GM21723 (cell line): ENCODE data around the gene PANX1.
"Not testable (repeated sequence)": the region's sequence is repeated elsewhere in the genome, so short reads cannot be mapped to it uniquely, and the experiment has no call there.

Source experiments
- ATAC-seq: cut with Tn5 transposase; IDR thresholded peaks from one replicate; pipeline ENCODE4 v1.9.1; 2021; ENCODE audit warnings: mild to moderate bottlenecking, moderate library complexity; ENCODE audit not compliant: unreplicated experiment

The PANX1 gene

GRCh38 chr11:94128746-94129511, at the start of gene PANX1:
PANX1 (plus strand) TSS chr11:94128841; CDS start chr11:94129313, 472 bp downstream.
- peak; percentile 87 for ATAC-seq

DNA sequence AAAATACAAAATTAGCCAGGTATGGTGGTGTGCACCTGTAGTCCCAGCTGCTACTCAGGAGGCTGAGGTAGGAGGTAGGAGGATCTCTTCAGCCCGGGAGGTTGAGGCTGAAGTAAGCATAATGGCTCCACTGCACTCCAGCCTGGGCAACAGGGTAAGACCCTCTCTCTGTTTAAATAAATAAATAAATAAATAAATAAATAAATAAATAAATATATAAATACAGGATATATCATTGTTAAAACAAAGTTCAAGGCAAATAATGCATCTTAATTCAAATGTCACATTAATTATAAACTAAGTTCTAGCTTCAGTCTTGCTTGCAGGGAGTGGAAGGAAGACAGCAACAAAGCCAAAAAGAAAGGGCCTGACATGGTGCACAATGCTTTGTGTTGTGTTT, 44.5 kb upstream of the PANX1 start:
- no peak for ATAC-seq

GRCh38 chr11:94088906-94089305, 39.7 kb upstream of the PANX1 start:
- no peak for ATAC-seq

GRCh38 chr11:94089341-94089740, 39.3 kb upstream of the PANX1 start:
- ATAC-seq = no peak

- ATAC-seq = no peak
Observed at GRCh38 chr11:94090401-94090800, 38.2 kb upstream of the PANX1 start.

GRCh38 chr11:94091091-94091490, 37.5 kb upstream of the PANX1 start:
- ATAC-seq = no peak

DNA sequence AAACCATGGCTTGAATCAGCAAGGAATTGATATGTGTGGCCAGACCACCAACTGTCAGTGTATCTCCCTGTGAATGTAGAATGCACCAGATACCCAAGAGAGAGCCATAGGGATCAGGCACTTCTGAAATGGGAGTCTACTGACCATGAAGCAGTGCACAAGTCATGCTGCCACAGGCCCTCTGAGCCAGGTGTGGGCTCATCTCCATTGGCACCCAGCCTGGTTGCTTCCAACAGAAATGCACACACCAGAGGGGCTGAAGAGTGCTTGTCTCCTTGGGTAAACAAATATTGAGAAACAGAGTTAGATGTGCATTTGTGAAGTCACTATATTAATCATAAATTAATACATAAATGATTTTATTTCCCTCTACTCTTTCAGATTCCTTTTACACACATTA, 28.4 kb upstream of the PANX1 start:
- ATAC-seq = no peak

- no peak for ATAC-seq
Observed at GRCh38 chr11:94103471-94103870, 25.2 kb upstream of the PANX1 start.

GRCh38 chr11:94104734-94105133, 23.9 kb upstream of the PANX1 start:
- ATAC-seq = no peak

GRCh38 chr11:94106716-94107115, 21.9 kb upstream of the PANX1 start:
- ATAC-seq = no peak

DNA sequence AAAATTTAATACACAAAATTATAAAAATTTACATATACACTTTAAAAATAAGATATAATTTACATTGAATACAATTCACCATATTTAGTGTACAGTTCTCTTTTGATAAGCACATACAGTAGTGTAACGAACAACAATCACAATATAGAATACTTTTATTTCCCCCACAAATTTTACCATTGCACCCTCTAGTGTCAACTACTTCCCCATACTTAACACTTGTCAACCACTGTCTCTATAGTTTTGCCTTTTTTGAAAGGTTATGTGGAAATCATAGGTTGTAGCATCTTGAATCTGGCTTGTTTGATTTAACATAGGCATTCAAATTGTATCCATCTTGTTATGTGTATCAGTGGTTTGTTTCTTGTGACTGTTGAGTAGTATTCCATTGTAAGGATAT, 21.3 kb upstream of the PANX1 start:
- ATAC-seq = no peak

GRCh38 chr11:94111241-94111640, 17.4 kb upstream of the PANX1 start:
- ATAC-seq = no peak

- no peak for ATAC-seq
Observed at GRCh38 chr11:94111660-94112059, 17.0 kb upstream of the PANX1 start.

- no peak for ATAC-seq
Observed at GRCh38 chr11:94112206-94112953, 16.3 kb upstream of the PANX1 start.

DNA sequence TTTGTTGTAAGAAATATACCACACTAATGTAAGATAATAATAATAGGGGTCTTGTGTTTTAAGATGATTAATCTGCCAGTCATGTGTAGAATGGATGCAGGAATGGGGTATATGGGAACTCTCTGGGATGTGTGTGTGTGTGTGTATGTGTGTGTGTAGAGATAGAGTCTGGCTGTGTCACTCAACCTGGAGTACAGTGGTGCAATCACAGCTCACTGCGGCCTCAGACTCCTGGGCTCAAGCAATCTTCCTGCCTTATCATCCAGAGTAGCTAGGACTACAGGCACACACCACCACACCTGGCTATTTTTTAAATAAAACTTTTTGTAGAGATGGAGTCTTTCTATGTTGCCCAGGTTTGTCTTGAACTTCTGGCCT, 11.5 kb upstream of the PANX1 start:
- no peak for ATAC-seq

- ATAC-seq = no peak
Observed at GRCh38 chr11:94117871-94118270, 10.8 kb upstream of the PANX1 start.

DNA sequence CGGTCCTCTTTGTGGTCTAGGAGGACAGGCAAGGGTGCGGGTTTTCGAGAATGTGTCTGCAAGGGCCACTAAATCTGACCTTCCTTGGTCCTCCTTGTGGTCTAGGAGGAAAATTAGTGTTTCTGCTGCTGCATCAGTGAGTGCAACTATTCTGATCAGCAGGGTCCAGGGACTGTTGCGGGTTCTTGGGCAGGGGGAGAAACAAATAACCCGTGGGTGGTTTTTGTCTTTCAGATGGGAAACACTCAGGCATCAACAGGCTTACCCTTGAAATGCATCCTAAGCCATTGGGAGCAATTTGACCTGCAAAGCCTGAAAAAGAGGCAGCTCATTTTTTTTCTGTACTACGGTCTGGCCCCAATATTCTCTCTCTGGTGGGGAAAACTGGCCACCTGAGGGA, 9.0 kb upstream of the PANX1 start:
- ATAC-seq = not testable (repeated sequence)

GRCh38 chr11:94120516-94120915, 8.1 kb upstream of the PANX1 start:
- not testable (repeated sequence) for ATAC-seq

GRCh38 chr11:94120946-94121345, 7.7 kb upstream of the PANX1 start:
- no peak for ATAC-seq

GRCh38 chr11:94125407-94126115, 3.1 kb upstream of the PANX1 start:
- no peak for ATAC-seq

- no peak for ATAC-seq
Observed at GRCh38 chr11:94127638-94128037, 1.0 kb upstream of the PANX1 start.

GRCh38 chr11:94128291-94128745, 323 bp upstream of the PANX1 start:
- ATAC-seq = peak; percentile 28
